Keratinocyte (primary cell): ENCODE data around the gene KRT2.

Source experiments
- CTCF ChIP-seq, 3 experiments: IDR thresholded peaks in 1 of 3; conservative IDR thresholded peaks in 1 of 3; optimal IDR thresholded peaks in 1 of 3; 2 replicates in 2 of 3; 3 replicates in 1 of 3; pipeline versions ENCODE3 to v1.5.1; 2011; ENCODE audit warnings: low read length in 3 of 3, mild to moderate bottlenecking in 3 of 3, moderate library complexity in 2 of 3, control low read depth in 1 of 3, inconsistent platforms in 1 of 3; ENCODE audit not compliant: insufficient read depth in 2 of 3; ENCODE audit errors: extremely low read depth in 1 of 3
- EZH2 ChIP-seq: IDR thresholded peaks from one replicate; pipeline ENCODE4 v1.6.1; 2012; ENCODE audit warnings: inconsistent platforms, mild to moderate bottlenecking, low read length, moderate library complexity

GRCh38 chr12:52612431-52613383 is 39.3 kb downstream of the KRT2 start:
- TF ChIP-seq EZH2 = no peak
- TF ChIP-seq CTCF (optimal IDR thresholded peaks at IDR 0.05 in 1 of 3, IDR thresholded peaks at IDR 0.05 in 1 of 3, conservative IDR thresholded peaks at IDR 0.05 in 1 of 3; ENCODE audit: extremely low read depth in 1 of 3, insufficient read depth in 2 of 3, low read length in 3 of 3) = no peak
